Measurements from ENCODE around the gene KLHL29.
"Not testable (repeated sequence)": the region's sequence is repeated elsewhere in the genome, so short reads cannot be mapped to it uniquely, and the experiment has no call there.

The KLHL29 gene

GRCh38 chr2:23705771-23706612 is 321.0 kb downstream of the KLHL29 start:
- no peak for DNase-seq

- DNase-seq = no peak
Measured at GRCh38 chr2:23706613-23707078, 321.7 kb downstream of the KLHL29 start.

GRCh38 chr2:23707096-23707495 is 322.1 kb downstream of the KLHL29 start:
- DNase-seq = no peak

GRCh38 chr2:23708771-23709170 is 323.8 kb downstream of the KLHL29 start:
- DNase-seq = no peak

GRCh38 chr2:23709311-23709710 is 324.3 kb downstream of the KLHL29 start:
- DNase-seq = no peak

- no peak for DNase-seq
Measured at GRCh38 chr2:23711979-23712755, 327.2 kb downstream of the KLHL29 start.

GRCh38 chr2:23712756-23713151 is 327.8 kb downstream of the KLHL29 start:
- no peak for DNase-seq

- no peak for DNase-seq
Measured at GRCh38 chr2:23713351-23713750, 328.4 kb downstream of the KLHL29 start.

- no peak for DNase-seq
Measured at GRCh38 chr2:23718931-23719700, 334.1 kb downstream of the KLHL29 start.

- DNase-seq = no peak
Measured at GRCh38 chr2:23719716-23720115, 334.7 kb downstream of the KLHL29 start.

GRCh38 chr2:23720705-23721453 is 335.9 kb downstream of the KLHL29 start:
- DNase-seq = no peak

GRCh38 chr2:23721454-23721826 is 336.5 kb downstream of the KLHL29 start:
- DNase-seq = no peak

GRCh38 chr2:23722255-23722654 is 337.3 kb downstream of the KLHL29 start:
- no peak for DNase-seq

- DNase-seq = not testable (repeated sequence)
Measured at GRCh38 chr2:23723029-23723428, 338.1 kb downstream of the KLHL29 start.

- DNase-seq = no peak
Measured at GRCh38 chr2:23734416-23734815, 349.4 kb downstream of the KLHL29 start.

- not testable (repeated sequence) for DNase-seq
Measured at GRCh38 chr2:23736783-23737182, 351.8 kb downstream of the KLHL29 start.

- DNase-seq = no peak
Measured at GRCh38 chr2:23745068-23745725, 360.2 kb downstream of the KLHL29 start.

GRCh38 chr2:23745726-23746105 is 360.7 kb downstream of the KLHL29 start:
- no peak for DNase-seq

GRCh38 chr2:23746141-23746863 is 361.3 kb downstream of the KLHL29 start:
- DNase-seq = no peak

GRCh38 chr2:23751747-23752265 is 366.8 kb downstream of the KLHL29 start:
- no peak for DNase-seq
